DND-41 (cell line): ENCODE results near the gene PRRC2B.

ENCODE experiments used
- ATAC-seq: fragments of 200-7000 bp; cut with Tn5 transposase; 3 replicates; pipeline ENCODE4 v1.9.1; 2021; ENCODE audit warnings: low read depth; ENCODE audit not compliant: insufficient read depth
- DNase-seq: peaks from one replicate; pipeline ENCODE4 v3.0.0-alpha.2; 2020
- H2AFZ ChIP-seq: 2 replicates; pipeline ENCODE4 v1.6.0; 2012; ENCODE audit warnings: low read depth, low read length
- H3K27ac ChIP-seq: 2 replicates; pipeline ENCODE4 v1.5.1; 2012; ENCODE audit warnings: low read length, inconsistent platforms
- H3K27me3 ChIP-seq: fragments of 200-600 bp; sonication (generic); 2 replicates; pipeline ENCODE4 v1.6.0; 2012; ENCODE audit warnings: low read length, mild to moderate bottlenecking, inconsistent platforms; ENCODE audit not compliant: insufficient read depth, poor library complexity
- H3K36me3 ChIP-seq: 2 replicates; pipeline ENCODE4 v1.5.1; 2012; ENCODE audit warnings: low read length, inconsistent platforms; ENCODE audit not compliant: insufficient read depth
- H3K4me1 ChIP-seq: 2 replicates; pipeline ENCODE4 v1.5.1; 2012; ENCODE audit warnings: mild to moderate bottlenecking, low read length; ENCODE audit not compliant: insufficient read depth
- H3K4me2 ChIP-seq: 2 replicates; pipeline ENCODE4 v1.6.0; 2012; ENCODE audit warnings: mild to moderate bottlenecking, moderate library complexity, low read length, inconsistent platforms; ENCODE audit not compliant: insufficient read depth
- H3K4me3 ChIP-seq, 2 experiments: fragments of 200-600 bp in 1 of 2; shearing (Covaris generic) in 1 of 2; 2 replicates each; pipeline ENCODE4 v1.5.1; 2012 to 2016; ENCODE audit warnings: inconsistent platforms in 2 of 2, low read length in 2 of 2, mild to moderate bottlenecking in 2 of 2, low read depth in 1 of 2, moderate library complexity in 1 of 2
- H3K79me2 ChIP-seq: 2 replicates; pipeline ENCODE4 v1.6.0; 2012; ENCODE audit warnings: low read length, inconsistent platforms; ENCODE audit not compliant: insufficient read depth
- H3K9ac ChIP-seq: 2 replicates; pipeline ENCODE4 v1.6.0; 2012; ENCODE audit warnings: low read depth, mild to moderate bottlenecking, inconsistent platforms, low read length, moderate library complexity
- H3K9me3 ChIP-seq: 2 replicates; pipeline ENCODE4 v1.5.1; 2012; ENCODE audit warnings: low read length, moderate library complexity, mild to moderate bottlenecking, inconsistent platforms; ENCODE audit not compliant: insufficient read depth, severe bottlenecking
- H4K20me1 ChIP-seq: 2 replicates; pipeline ENCODE4 v1.6.0; 2012; ENCODE audit warnings: low read length; ENCODE audit not compliant: insufficient read depth
- CTCF ChIP-seq: IDR thresholded peaks from 2 replicates; pipeline ENCODE4 v1.5.1; 2012; ENCODE audit warnings: borderline replicate concordance, low read length, moderate library complexity, mild to moderate bottlenecking; ENCODE audit not compliant: poor library complexity, severe bottlenecking; ENCODE audit errors: extremely low read depth
- EZH2 ChIP-seq: IDR thresholded peaks from 3 replicates; pipeline ENCODE4 v1.6.1; 2012; ENCODE audit warnings: borderline replicate concordance, low read depth, mild to moderate bottlenecking, moderate library complexity, low read length, inconsistent platforms; ENCODE audit not compliant: severe bottlenecking

Gene PRRC2B

GRCh38 chr9:131529597-131530545 lies 136.0 kb downstream of the PRRC2B start:
- no peak for ATAC-seq

GRCh38 chr9:131530546-131530919 lies 136.6 kb downstream of the PRRC2B start:
- Histone ChIP-seq H3K27me3 (no peaks in the 10 kb centered on the region), H3K4me3 (peak overlapping the region; percentile 59 to 75; a peak in 3 of 4 replicates), H3K9me3 (no peaks in the 10 kb centered on the region), H3K4me2 (peak overlapping the region; percentile 69), H3K4me1 (peaks cover 33% of the 10 kb centered on the region), H3K79me2 (peaks cover 25% of the 10 kb centered on the region), H2AFZ (peak overlapping the region; percentile 86), H3K36me3 (peaks cover 47% of the 10 kb centered on the region), H4K20me1 (peaks cover 15% of the 10 kb centered on the region; the same call in 1 of the 2 replicates), H3K27ac (peak overlapping the region; percentile 38), H3K9ac (peak overlapping the region; percentile 60)
- ATAC-seq = peak; percentile 17; the same call in 2 of the 3 replicates
- TF ChIP-seq EZH2 = no peak
- TF ChIP-seq CTCF = peak; percentile 28
- peak; percentile 22 for DNase-seq

More at GRCh38 chr9:131529597-131530545, 136.0 kb downstream of the PRRC2B start:
- Histone ChIP-seq H3K9ac (peak overlapping the region; percentile 60), H3K27ac (peak overlapping the region; percentile 38), H3K4me2 (peak overlapping the region; percentile 69), H3K27me3 (no peaks in the 10 kb centered on the region), H3K36me3 (peaks cover 53% of the 10 kb centered on the region), H2AFZ (no peak overlapping the region), H3K4me1 (peaks cover 27% of the 10 kb centered on the region), H3K79me2 (peaks cover 25% of the 10 kb centered on the region), H4K20me1 (peaks cover 15% of the 10 kb centered on the region; the same call in 1 of the 2 replicates), H3K4me3 (peak overlapping the region; percentile 59 to 75; a peak in 3 of 4 replicates), H3K9me3 (no peaks in the 10 kb centered on the region)
- no peak for DNase-seq
- TF ChIP-seq CTCF (no peak), EZH2 (no peak)

GRCh38 chr9:131530920-131531832 lies 137.3 kb downstream of the PRRC2B start, which contains the start of gene UCK1:
Gene UCK1, minus strand, starts transcription at chr9:131531263. Its CDS starts 89 bp downstream, at chr9:131531174.
- H3K27me3 ChIP-seq = no peaks in the 10 kb centered on the region
- H3K79me2 ChIP-seq = peaks cover 25% of the 10 kb centered on the region
- no peak for TF ChIP-seq CTCF
- TF ChIP-seq EZH2 = no peak
- H3K36me3 ChIP-seq = peaks cover 41% of the 10 kb centered on the region
- ATAC-seq (peak; percentile 87), DNase-seq (peak; percentile 79)
- H3K9me3 ChIP-seq = no peaks in the 10 kb centered on the region
- peak within 1 kb of the TSS; percentile 59 to 75; a peak in 3 of 4 replicates for H3K4me3 ChIP-seq
- H2AFZ ChIP-seq = peak within 1 kb of the TSS; percentile 92
- H4K20me1 ChIP-seq = peaks cover 13% of the 10 kb centered on the region; the same call in 1 of the 2 replicates
- peak within 1 kb of the TSS; percentile 74 for H3K27ac ChIP-seq
- H3K4me1 ChIP-seq = peaks cover 33% of the 10 kb centered on the region
- H3K9ac ChIP-seq = peak within 1 kb of the TSS; percentile 60
- peak within 1 kb of the TSS; percentile 69 for H3K4me2 ChIP-seq
